Keratinocyte (primary cell): ENCODE data around the gene CDHR3.

ENCODE experiments used
- CTCF ChIP-seq, 3 experiments: IDR thresholded peaks in 1 of 3; conservative IDR thresholded peaks in 1 of 3; optimal IDR thresholded peaks in 1 of 3; 2 replicates in 2 of 3; 3 replicates in 1 of 3; pipeline versions ENCODE3 to v1.5.1; 2011; ENCODE audit warnings: low read length in 3 of 3, mild to moderate bottlenecking in 3 of 3, moderate library complexity in 2 of 3, control low read depth in 1 of 3, inconsistent platforms in 1 of 3; ENCODE audit not compliant: insufficient read depth in 2 of 3; ENCODE audit errors: extremely low read depth in 1 of 3
- EZH2 ChIP-seq: IDR thresholded peaks from one replicate; pipeline ENCODE4 v1.6.1; 2012; ENCODE audit warnings: inconsistent platforms, mild to moderate bottlenecking, low read length, moderate library complexity

- no peak for TF ChIP-seq CTCF (optimal IDR thresholded peaks at IDR 0.05 in 1 of 3, IDR thresholded peaks at IDR 0.05 in 1 of 3, conservative IDR thresholded peaks at IDR 0.05 in 1 of 3; ENCODE audit: extremely low read depth in 1 of 3, insufficient read depth in 2 of 3, low read length in 3 of 3)
- no peak for TF ChIP-seq EZH2
These were observed 95.9 kb downstream of the CDHR3 start for GRCh38 chr7:106058928-106059324.
